B cell (primary cell): ENCODE measurements around the gene CBX8. TPM values are rescaled to one million over a fixed set of nuclear protein-coding genes. Genes with fewer than 3 reads are reported as not detected.

Experiments
- ATAC-seq: fragments of 200-7000 bp; cut with Tn5 transposase; one replicate; pipeline ENCODE4 v1.10.0; 2021; ENCODE audit warnings: low read depth, mild to moderate bottlenecking, moderate number of reproducible peaks, moderate library complexity
- CTCF ChIA-PET: fragments of 350-600 bp; sonication (Branson Sonifier 250); formaldehyde crosslinking; loops from one replicate; lab custom pipeline; 2021; ENCODE audit warnings: antibody characterized with exemption, inconsistent platforms; lab: Charles Lee
- POLR2A ChIA-PET: fragments of 350-600 bp; sonication (Branson Sonifier 250); formaldehyde crosslinking; loops from one replicate; lab custom pipeline; 2021; ENCODE audit warnings: antibody characterized with exemption; lab: Charles Lee
- DNase-seq: peaks from one replicate; pipeline ENCODE4 v3.0.0; 2013
- H2AFZ ChIP-seq: 2 replicates; pipeline ENCODE4 v1.6.1; 2012; ENCODE audit warnings: mild to moderate bottlenecking, low read depth, low read length; ENCODE audit not compliant: insufficient read depth, poor library complexity, severe bottlenecking
- H3K27ac ChIP-seq, 2 donors: 1 replicate in 1 of 2; 2 replicates in 1 of 2; pipeline ENCODE4 v1.5.1; 2012 to 2013; ENCODE audit warnings: low read length in 2 of 2, mild to moderate bottlenecking in 2 of 2, moderate library complexity in 1 of 2
- H3K27me3 ChIP-seq, 4 experiments: fragments of 200-600 bp in 1 of 4; sonication (generic) in 1 of 4; replicated peaks in 1 of 4; 1 replicate in 2 of 4; 2 replicates in 2 of 4; pipeline versions ENCODE4 v1.6.1 to v1.7.0; 2013 to 2016; ENCODE audit warnings: low read length in 3 of 4, mild to moderate bottlenecking in 2 of 4, mixed read lengths in 1 of 4, moderate library complexity in 1 of 4; ENCODE audit not compliant: insufficient read depth in 4 of 4, control insufficient read depth in 3 of 4; ENCODE audit errors: control extremely low read depth in 1 of 4
- H3K36me3 ChIP-seq, 2 experiments: replicated peaks in 1 of 2; 1 replicate in 1 of 2; 2 replicates in 1 of 2; pipeline versions ENCODE4 v1.6.1 to v1.7.1; 2013; ENCODE audit warnings: low read length in 1 of 2; ENCODE audit not compliant: insufficient read depth in 2 of 2, control insufficient read depth in 1 of 2; ENCODE audit errors: control extremely low read depth in 1 of 2, extremely low read depth in 1 of 2
- H3K4me1 ChIP-seq, 2 donors: fragments of 200-600 bp in 1 of 2; sonication (generic) in 1 of 2; 1 replicate in 1 of 2; 2 replicates in 1 of 2; pipeline versions ENCODE4 v1.5.1 to v1.6.1; 2013 to 2017; ENCODE audit warnings: low read length in 2 of 2; ENCODE audit not compliant: control insufficient read depth in 2 of 2, insufficient read depth in 2 of 2
- H3K4me2 ChIP-seq: replicated peaks from 2 replicates; pipeline ENCODE3; 2012; ENCODE audit warnings: mild to moderate bottlenecking, low read depth, low read length; ENCODE audit not compliant: poor library complexity, severe bottlenecking
- H3K4me3 ChIP-seq, 5 experiments: fragments of 200-600 bp in 1 of 5; sonication (generic) in 1 of 5; 1 replicate in 3 of 5; 2 replicates in 2 of 5; pipeline versions ENCODE4 v1.5.1 to v1.7.0; 2011 to 2016; ENCODE audit warnings: low read length in 4 of 5, mild to moderate bottlenecking in 4 of 5, low read depth in 2 of 5, control low read depth in 1 of 5, moderate library complexity in 1 of 5; ENCODE audit not compliant: insufficient read depth in 1 of 5; ENCODE audit errors: control extremely low read depth in 1 of 5, extremely low read depth in 1 of 5
- H3K79me2 ChIP-seq: fragments of 200-600 bp; sonication (generic); one replicate; pipeline ENCODE4 v1.6.0; 2016; ENCODE audit warnings: low read length; ENCODE audit not compliant: control insufficient read depth, insufficient read depth
- H3K9ac ChIP-seq: fragments of 200-600 bp; sonication (generic); 2 replicates; pipeline ENCODE4 v1.6.1; 2017; ENCODE audit warnings: mild to moderate bottlenecking, low read length, moderate library complexity
- H3K9me3 ChIP-seq, 3 donors: one replicate each; pipeline versions ENCODE4 v1.6.1 to v1.7.1; 2013; ENCODE audit warnings: low read length in 2 of 3; ENCODE audit not compliant: control insufficient read depth in 2 of 3, insufficient read depth in 1 of 3; ENCODE audit errors: control extremely low read depth in 1 of 3
- H4K20me1 ChIP-seq: 2 replicates; pipeline ENCODE4 v1.6.0; 2012; ENCODE audit warnings: mild to moderate bottlenecking, low read length; ENCODE audit not compliant: insufficient read depth, control insufficient read depth, poor library complexity, severe bottlenecking
- H3K27ac Mint-ChIP-seq: one replicate; pipeline ENCODE4 v1.8.0; 2021; ENCODE audit warnings: mixed read lengths
- H3K27me3 Mint-ChIP-seq: one replicate; pipeline ENCODE4 v1.8.0; 2021; ENCODE audit warnings: mixed read lengths
- H3K4me1 Mint-ChIP-seq: one replicate; pipeline ENCODE4 v1.8.0; 2021; ENCODE audit warnings: mixed read lengths
- H3K4me3 Mint-ChIP-seq: one replicate; pipeline ENCODE4 v1.8.0; 2021; ENCODE audit warnings: mixed read lengths
- H3K9me3 Mint-ChIP-seq: one replicate; pipeline ENCODE4 v1.8.0; 2022; ENCODE audit warnings: mixed read lengths; ENCODE audit not compliant: insufficient read depth
- EZH2 ChIP-seq: IDR thresholded peaks from 2 replicates; pipeline ENCODE4 v1.6.1; 2012; ENCODE audit warnings: borderline replicate concordance, low read depth, mild to moderate bottlenecking, moderate library complexity, low read length; ENCODE audit not compliant: insufficient read depth, poor library complexity, severe bottlenecking
- WGBS: methylation state at CpG from one replicate; pipeline ENCODE4 v1.1.5; 2013; ENCODE audit warnings: missing lambda C conversion rate; ENCODE audit not compliant: insufficient coverage; 5-methylcytosine and 5-hydroxymethylcytosine counted together
- intact Hi-C: fragments of 100-400 bp; cut with micrococcal nuclease; formaldehyde crosslinking; loops from one replicate; pipeline ENCODE4 v1.10.0; 2022
- polyA plus RNA-seq: library from polyadenylated mRNA; depleted of rRNA; stranded (reverse); fragments of >200 nt; gene quantifications from 2 replicates; pipeline ENCODE4 v1.2.3, GENCODE V29; 2012
- total RNA-seq, 2 donors: library from RNA; stranded (reverse); fragments of 120-200 nt in 1 of 2; gene quantifications; 1 replicate in 1 of 2; 2 replicates in 1 of 2; pipeline versions ENCODE4 v1.2.3 to v1.2.4, GENCODE V29; 2013 to 2022
- TF ChIP-seq, protein P1 (sequence below): fragments of 200-600 bp; IDR thresholded peaks from one replicate; pipeline ENCODE4 v1.8.0; 2022; ENCODE audit warnings: antibody characterized with exemption, mild to moderate bottlenecking

CBX8 gene
- total and polyA plus RNA-seq, 2 donors (not counting 1 experiment from before 2014, with no cell fraction given), result 0.31 to 6.8 TPM

DNA sequence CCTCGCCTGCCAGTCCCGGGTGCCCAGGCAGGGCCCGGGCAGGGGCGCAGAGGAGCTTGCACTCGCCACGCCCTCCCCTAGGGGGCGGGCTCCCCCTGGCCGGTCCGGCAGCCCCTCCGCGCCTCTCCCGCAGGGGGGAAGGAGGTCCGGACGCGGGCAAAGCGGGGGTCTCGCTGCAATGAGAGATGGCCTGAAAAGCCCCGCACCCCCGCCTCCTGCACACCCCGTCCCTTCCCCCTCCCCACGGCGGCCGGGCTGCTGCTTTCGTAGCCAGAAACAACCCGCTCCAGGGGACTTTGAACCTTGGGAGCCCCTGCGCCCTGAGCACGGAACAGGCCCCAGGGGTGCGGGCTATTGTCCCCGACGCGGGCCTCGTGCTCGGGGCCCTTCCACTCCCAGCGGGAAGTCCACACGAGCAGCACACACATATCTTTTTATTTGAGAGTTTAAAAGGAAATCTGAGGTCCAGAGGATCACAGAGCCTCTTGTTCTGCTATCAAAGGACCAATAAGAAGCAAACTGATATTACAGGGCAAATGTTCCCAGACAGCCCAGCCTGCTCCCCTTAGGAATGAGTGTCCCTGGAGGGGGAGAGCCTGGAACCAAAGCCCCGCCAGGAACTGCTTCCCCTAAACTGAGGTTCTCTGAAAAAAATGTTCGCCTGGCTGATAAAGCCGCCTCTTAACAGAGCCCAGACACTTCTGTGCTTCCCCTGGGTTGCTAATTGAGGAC lies 48.2 kb upstream of the CBX8 start:
- DNase-seq (peak; percentile 75), ATAC-seq (peak; percentile 74)
- no peak overlapping the region for H3K27ac ChIP-seq
- peak overlapping the region in 1 of 5 experiments; percentile 8 for H3K4me3 ChIP-seq
- no peak overlapping the region for H3K27ac Mint-ChIP-seq
- H3K27me3 Mint-ChIP-seq, result peaks cover 37% of the 10 kb centered on the region
- peak overlapping the region; percentile 23 for H2AFZ ChIP-seq
- H3K27me3 ChIP-seq, result peaks cover 0 to 83% (median 43%) of the 10 kb centered on the region in 4 experiments
- peaks cover 0 to 34% (median 0%) of the 10 kb centered on the region in 3 donors for H3K9me3 ChIP-seq
- no peaks in the 10 kb centered on the region for H3K36me3 ChIP-seq
- H3K9me3 Mint-ChIP-seq, result no peaks in the 10 kb centered on the region
- H3K79me2 ChIP-seq, result no peaks in the 10 kb centered on the region
- peaks cover 35% of the 10 kb centered on the region for H3K4me1 Mint-ChIP-seq
- 1% methylated on average over 31 of the region's 38 CpGs for WGBS
- intact Hi-C loops, result loop anchor here (1.0 to 5.0 kb wide), 2 partner anchors 87 to 125 kb away; no protein-coding TSS in a partner anchor
- H4K20me1 ChIP-seq, result peaks cover 35% of the 10 kb centered on the region
- peak overlapping the region; percentile 52 for H3K4me3 Mint-ChIP-seq
- H3K9ac ChIP-seq, result no peak overlapping the region
- peak overlapping the region; percentile 89 for H3K4me2 ChIP-seq
- no peak for TF ChIP-seq EZH2
- TF ChIP-seq, protein P1, sequence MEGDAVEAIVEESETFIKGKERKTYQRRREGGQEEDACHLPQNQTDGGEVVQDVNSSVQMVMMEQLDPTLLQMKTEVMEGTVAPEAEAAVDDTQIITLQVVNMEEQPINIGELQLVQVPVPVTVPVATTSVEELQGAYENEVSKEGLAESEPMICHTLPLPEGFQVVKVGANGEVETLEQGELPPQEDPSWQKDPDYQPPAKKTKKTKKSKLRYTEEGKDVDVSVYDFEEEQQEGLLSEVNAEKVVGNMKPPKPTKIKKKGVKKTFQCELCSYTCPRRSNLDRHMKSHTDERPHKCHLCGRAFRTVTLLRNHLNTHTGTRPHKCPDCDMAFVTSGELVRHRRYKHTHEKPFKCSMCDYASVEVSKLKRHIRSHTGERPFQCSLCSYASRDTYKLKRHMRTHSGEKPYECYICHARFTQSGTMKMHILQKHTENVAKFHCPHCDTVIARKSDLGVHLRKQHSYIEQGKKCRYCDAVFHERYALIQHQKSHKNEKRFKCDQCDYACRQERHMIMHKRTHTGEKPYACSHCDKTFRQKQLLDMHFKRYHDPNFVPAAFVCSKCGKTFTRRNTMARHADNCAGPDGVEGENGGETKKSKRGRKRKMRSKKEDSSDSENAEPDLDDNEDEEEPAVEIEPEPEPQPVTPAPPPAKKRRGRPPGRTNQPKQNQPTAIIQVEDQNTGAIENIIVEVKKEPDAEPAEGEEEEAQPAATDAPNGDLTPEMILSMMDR, result peak; percentile 90
- peaks cover 53 to 56% of the 10 kb centered on the region in 2 donors for H3K4me1 ChIP-seq
- ChIA-PET POLR2A (interaction anchor here (0.6 to 1.2 kb wide), 8 partner anchors 8 to 1394 kb away, joined by 3 to 8 read pairs (median 6); partner anchors contain the start of gene CBX8), CTCF (interaction anchor here (0.8 to 4.0 kb wide), 19 partner anchors 8 to 145 kb away, joined by 3 to 20 read pairs (median 4); partner anchors contain the start of gene CBX8)
